ENCODE data around the gene LRRFIP1.

Gene LRRFIP1

GRCh38 chr2:237618449-237618848 lies 8.9 kb upstream of the LRRFIP1 start:
- peak; percentile 32 for DNase-seq (ENCODE audit: low spot score)

GRCh38 chr2:237623428-237624403 lies 3.7 kb upstream of the LRRFIP1 start:
- DNase-seq (ENCODE audit: low spot score), result no peak

GRCh38 chr2:237624565-237624964 lies 2.8 kb upstream of the LRRFIP1 start:
- no peak for DNase-seq (ENCODE audit: low spot score)

- no peak for DNase-seq (ENCODE audit: low spot score)
Measured at GRCh38 chr2:237625216-237625705, 2.1 kb upstream of the LRRFIP1 start.

- no peak for DNase-seq (ENCODE audit: low spot score)
Measured at GRCh38 chr2:237625777-237626176, 1.6 kb upstream of the LRRFIP1 start.

GRCh38 chr2:237626813-237627440 lies 460 bp upstream of the LRRFIP1 start:
- no peak for DNase-seq (ENCODE audit: low spot score)

GRCh38 chr2:237628247-237629187 lies 1.1 kb downstream of the LRRFIP1 start:
- DNase-seq (ENCODE audit: low spot score), result no peak

- no peak for DNase-seq (ENCODE audit: low spot score)
Measured at GRCh38 chr2:237629188-237629534, 1.8 kb downstream of the LRRFIP1 start.

GRCh38 chr2:237629739-237630138 lies 2.4 kb downstream of the LRRFIP1 start:
- DNase-seq (ENCODE audit: low spot score), result peak; percentile 89

GRCh38 chr2:237630216-237631000 lies 3.0 kb downstream of the LRRFIP1 start:
- DNase-seq (ENCODE audit: low spot score), result no peak

- DNase-seq (ENCODE audit: low spot score), result peak; percentile 94
Measured at GRCh38 chr2:237631007-237631785, 3.8 kb downstream of the LRRFIP1 start.

- DNase-seq (ENCODE audit: low spot score), result no peak
Measured at GRCh38 chr2:237631801-237632585, 4.6 kb downstream of the LRRFIP1 start.

- DNase-seq (ENCODE audit: low spot score), result no peak
Measured at GRCh38 chr2:237633061-237633561, 5.7 kb downstream of the LRRFIP1 start.

GRCh38 chr2:237636578-237636977 lies 9.2 kb downstream of the LRRFIP1 start:
- no peak for DNase-seq (ENCODE audit: low spot score)

- DNase-seq (ENCODE audit: low spot score), result peak; percentile 52
Measured at GRCh38 chr2:237637429-237638135, 10.2 kb downstream of the LRRFIP1 start.

GRCh38 chr2:237638176-237638575 lies 10.8 kb downstream of the LRRFIP1 start:
- no peak for DNase-seq (ENCODE audit: low spot score)

GRCh38 chr2:237639052-237639835 lies 11.9 kb downstream of the LRRFIP1 start:
- DNase-seq (ENCODE audit: low spot score), result no peak

GRCh38 chr2:237639836-237640220 lies 12.4 kb downstream of the LRRFIP1 start:
- peak; percentile 56 for DNase-seq (ENCODE audit: low spot score)

Data from kidney tubule cell (primary cell).